ENCODE measurements around the gene CSRP3. TPM values are rescaled to one million over a fixed set of nuclear protein-coding genes. Genes with fewer than 3 reads are reported as not detected.

CSRP3 gene
- total RNA-seq, 2 experiments from 2014 or later: not detected

GRCh38 chr11:19181531-19182261 lies 20.1 kb downstream of the CSRP3 start:
- DNase-seq (no peak), ATAC-seq (ENCODE audit: poor library complexity) (no peak)
- TF ChIP-seq CTCF (IDR thresholded peaks at IDR 0.05): no peak
- intact Hi-C loops (cut with DNase I, micrococcal nuclease): no loop called here
- CTCF ChIA-PET: interaction anchor here (1.3 kb wide), 1 partner anchor 53 kb away, joined by 3 read pairs; no protein-coding TSS in a partner anchor
- no peaks in the 10 kb centered on the region for H3K27me3 ChIP-seq (ENCODE audit: control insufficient read depth in 1 of 2, insufficient read depth in 2 of 2, low read length in 2 of 2)
- Mint-ChIP-seq H3K27ac (no peak overlapping the region), H3K27me3 (no peaks in the 10 kb centered on the region), H3K9me3 (no peaks in the 10 kb centered on the region), H3K4me3 (no peak overlapping the region), H3K4me1 (ENCODE audit: low read depth) (no peaks in the 10 kb centered on the region), H3K36me3 (ENCODE audit: low read depth) (peaks cover 12% of the 10 kb centered on the region)
- no peaks in the 10 kb centered on the region for H3K4me1 ChIP-seq (ENCODE audit: insufficient read depth, low read length)
- H3K36me3 ChIP-seq (ENCODE audit: insufficient read depth, low read length): no peaks in the 10 kb centered on the region
- POLR2A ChIA-PET: no interaction called here
- no peaks in the 10 kb centered on the region for H3K9me3 ChIP-seq (ENCODE audit: control insufficient read depth in 1 of 2, insufficient read depth in 1 of 2, low read length in 2 of 2)
- no peak overlapping the region for H3K27ac ChIP-seq (ENCODE audit: low read depth in 1 of 2, low read length in 2 of 2)
- no peak overlapping the region for H3K4me3 ChIP-seq (ENCODE audit: low read length)

GRCh38 chr11:19176629-19177186 lies 25.1 kb downstream of the CSRP3 start:
- DNase-seq: no peak
- Mint-ChIP-seq H3K27ac (no peak overlapping the region), H3K4me3 (no peak overlapping the region), H3K4me1 (ENCODE audit: low read depth) (no peaks in the 10 kb centered on the region), H3K9me3 (no peaks in the 10 kb centered on the region), H3K27me3 (no peaks in the 10 kb centered on the region), H3K36me3 (ENCODE audit: low read depth) (peaks cover 55% of the 10 kb centered on the region)
- H3K4me3 ChIP-seq (ENCODE audit: low read length): no peak overlapping the region
- no peak for ATAC-seq (ENCODE audit: poor library complexity)
- no peaks in the 10 kb centered on the region for H3K27me3 ChIP-seq (ENCODE audit: control insufficient read depth in 1 of 2, insufficient read depth in 2 of 2, low read length in 2 of 2)
- intact Hi-C loops (cut with DNase I, micrococcal nuclease): no loop called here
- CTCF ChIA-PET: no interaction called here
- H3K27ac ChIP-seq (ENCODE audit: low read depth in 1 of 2, low read length in 2 of 2): no peak overlapping the region
- peaks cover 36% of the 10 kb centered on the region for H3K36me3 ChIP-seq (ENCODE audit: insufficient read depth, low read length)
- POLR2A ChIA-PET: no interaction called here
- H3K4me1 ChIP-seq (ENCODE audit: insufficient read depth, low read length): no peaks in the 10 kb centered on the region
- no peaks in the 10 kb centered on the region for H3K9me3 ChIP-seq (ENCODE audit: control insufficient read depth in 1 of 2, insufficient read depth in 1 of 2, low read length in 2 of 2)
- TF ChIP-seq CTCF (IDR thresholded peaks at IDR 0.05): no peak

- no peak for TF ChIP-seq CTCF (IDR thresholded peaks at IDR 0.05)
- H3K27me3 Mint-ChIP-seq: no peaks in the 10 kb centered on the region
- ATAC-seq (ENCODE audit: poor library complexity): no peak
- CTCF ChIA-PET: no interaction called here
- intact Hi-C loops (cut with DNase I, micrococcal nuclease): no loop called here
- H3K4me3 ChIP-seq (ENCODE audit: low read length): no peak overlapping the region
- H3K36me3 Mint-ChIP-seq (ENCODE audit: low read depth): peaks cover 81% of the 10 kb centered on the region
- H3K27me3 ChIP-seq (ENCODE audit: control insufficient read depth in 1 of 2, insufficient read depth in 2 of 2, low read length in 2 of 2): no peaks in the 10 kb centered on the region
- POLR2A ChIA-PET: no interaction called here
- H3K4me3 Mint-ChIP-seq: no peak overlapping the region
- DNase-seq: no peak
- no peaks in the 10 kb centered on the region for H3K4me1 Mint-ChIP-seq (ENCODE audit: low read depth)
- no peak overlapping the region for H3K27ac Mint-ChIP-seq
- no peaks in the 10 kb centered on the region for H3K4me1 ChIP-seq (ENCODE audit: insufficient read depth, low read length)
- H3K36me3 ChIP-seq (ENCODE audit: insufficient read depth, low read length): peaks cover 46% of the 10 kb centered on the region
- H3K9me3 ChIP-seq (ENCODE audit: control insufficient read depth in 1 of 2, insufficient read depth in 1 of 2, low read length in 2 of 2): no peaks in the 10 kb centered on the region
- H3K9me3 Mint-ChIP-seq: no peaks in the 10 kb centered on the region
- no peak overlapping the region for H3K27ac ChIP-seq (ENCODE audit: low read depth in 1 of 2, low read length in 2 of 2)
Measured at GRCh38 chr11:19173964-19174638, 27.7 kb downstream of the CSRP3 start.
